HG02840 (cell line): Measurements from ENCODE around the gene FAM83G.
"Not testable (repeated sequence)": the region's sequence is repeated elsewhere in the genome, so short reads cannot be mapped to it uniquely, and the experiment has no call there.

ENCODE experiments used
- ATAC-seq: cut with Tn5 transposase; IDR thresholded peaks from one replicate; pipeline ENCODE4 v1.9.1; 2021; ENCODE audit warnings: mild to moderate bottlenecking, moderate library complexity, moderate number of reproducible peaks; ENCODE audit not compliant: unreplicated experiment, low FRiP score

The FAM83G gene, protein sequence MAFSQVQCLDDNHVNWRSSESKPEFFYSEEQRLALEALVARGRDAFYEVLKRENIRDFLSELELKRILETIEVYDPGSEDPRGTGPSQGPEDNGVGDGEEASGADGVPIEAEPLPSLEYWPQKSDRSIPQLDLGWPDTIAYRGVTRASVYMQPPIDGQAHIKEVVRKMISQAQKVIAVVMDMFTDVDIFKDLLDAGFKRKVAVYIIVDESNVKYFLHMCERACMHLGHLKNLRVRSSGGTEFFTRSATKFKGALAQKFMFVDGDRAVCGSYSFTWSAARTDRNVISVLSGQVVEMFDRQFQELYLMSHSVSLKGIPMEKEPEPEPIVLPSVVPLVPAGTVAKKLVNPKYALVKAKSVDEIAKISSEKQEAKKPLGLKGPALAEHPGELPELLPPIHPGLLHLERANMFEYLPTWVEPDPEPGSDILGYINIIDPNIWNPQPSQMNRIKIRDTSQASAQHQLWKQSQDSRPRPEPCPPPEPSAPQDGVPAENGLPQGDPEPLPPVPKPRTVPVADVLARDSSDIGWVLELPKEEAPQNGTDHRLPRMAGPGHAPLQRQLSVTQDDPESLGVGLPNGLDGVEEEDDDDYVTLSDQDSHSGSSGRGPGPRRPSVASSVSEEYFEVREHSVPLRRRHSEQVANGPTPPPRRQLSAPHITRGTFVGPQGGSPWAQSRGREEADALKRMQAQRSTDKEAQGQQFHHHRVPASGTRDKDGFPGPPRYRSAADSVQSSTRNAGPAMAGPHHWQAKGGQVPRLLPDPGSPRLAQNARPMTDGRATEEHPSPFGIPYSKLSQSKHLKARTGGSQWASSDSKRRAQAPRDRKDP

DNA sequence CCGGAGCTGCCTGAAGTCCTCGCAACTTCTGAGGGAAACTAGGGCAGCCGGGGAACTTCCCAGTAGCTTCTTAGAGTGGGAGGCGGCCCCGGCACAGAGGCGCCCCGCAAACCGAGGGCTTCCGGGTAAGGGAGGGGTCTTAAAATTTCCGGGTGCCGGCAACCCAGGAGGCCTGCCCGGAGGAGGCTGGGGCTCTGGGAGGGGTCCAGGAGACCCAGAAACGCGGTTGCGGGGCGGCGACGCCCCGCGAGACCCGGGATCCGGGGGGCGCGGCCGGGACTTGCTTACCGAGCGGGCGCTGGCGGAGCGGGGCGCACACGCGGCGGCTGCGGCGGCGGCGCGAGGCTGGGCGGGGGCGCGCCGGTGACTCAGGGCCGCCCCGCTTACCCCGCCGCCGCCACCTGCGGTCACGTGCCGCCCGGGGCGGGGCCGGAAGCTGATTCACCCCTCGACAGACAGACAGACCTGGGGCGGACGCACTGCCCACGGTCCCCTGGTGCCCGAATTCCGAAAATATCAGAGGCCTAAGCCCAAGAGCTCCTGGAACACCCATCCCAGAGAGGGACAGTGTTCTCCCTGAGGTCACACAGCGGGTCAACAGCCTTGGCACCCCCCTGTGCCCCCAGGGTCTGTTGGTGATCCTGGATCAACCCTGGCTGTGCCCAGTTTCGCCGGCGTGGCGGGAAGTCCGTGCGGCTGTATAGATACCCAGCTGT lies at the start of gene FAM83G:
TSS of gene FAM83G (minus strand) at position 344 of the 716 bp plus-strand sequence. CDS start 723 bp downstream, outside the sequence.
- ATAC-seq = peak; percentile 78

DNA sequence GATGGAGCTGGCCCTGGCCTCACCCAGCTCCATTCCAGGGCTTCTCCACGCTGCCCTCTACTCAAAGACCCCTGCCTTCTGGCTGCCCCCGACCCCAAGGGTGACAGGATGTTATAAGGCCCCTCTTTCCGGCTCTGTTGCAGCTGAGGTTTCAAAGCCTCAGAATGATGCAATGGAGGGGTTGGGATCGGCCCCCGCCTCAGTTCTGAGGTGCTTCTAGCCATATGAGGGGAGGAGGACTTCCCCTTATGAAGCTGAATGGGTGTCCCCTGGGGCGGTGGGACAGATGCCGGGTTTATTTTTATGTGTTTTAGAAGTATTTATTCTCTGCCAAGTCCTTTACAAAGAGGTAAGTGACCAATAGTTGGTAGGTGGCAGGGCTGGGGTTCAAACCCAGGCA lies 44.3 kb upstream of the FAM83G start:
- not testable (repeated sequence) for ATAC-seq

DNA sequence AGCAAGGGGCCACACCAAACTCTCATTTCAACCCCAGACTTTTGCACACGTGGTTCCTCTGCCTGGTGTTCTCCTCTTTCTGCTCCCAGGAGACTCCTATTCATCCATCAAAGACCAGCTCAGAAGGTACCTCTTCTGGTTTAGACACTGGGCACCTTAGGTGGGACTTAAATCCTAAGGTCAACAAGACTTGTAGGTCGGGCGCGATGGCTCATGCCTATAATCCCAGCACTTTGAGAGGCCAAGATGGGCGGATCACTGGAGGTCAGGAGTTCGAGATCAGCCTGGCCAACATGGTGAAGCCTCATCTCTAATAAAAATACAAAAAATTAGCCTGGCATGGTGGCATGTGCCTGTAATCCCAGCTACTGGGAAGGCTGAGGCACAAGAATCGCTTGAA lies 42.9 kb upstream of the FAM83G start:
- ATAC-seq = not testable (repeated sequence)

DNA sequence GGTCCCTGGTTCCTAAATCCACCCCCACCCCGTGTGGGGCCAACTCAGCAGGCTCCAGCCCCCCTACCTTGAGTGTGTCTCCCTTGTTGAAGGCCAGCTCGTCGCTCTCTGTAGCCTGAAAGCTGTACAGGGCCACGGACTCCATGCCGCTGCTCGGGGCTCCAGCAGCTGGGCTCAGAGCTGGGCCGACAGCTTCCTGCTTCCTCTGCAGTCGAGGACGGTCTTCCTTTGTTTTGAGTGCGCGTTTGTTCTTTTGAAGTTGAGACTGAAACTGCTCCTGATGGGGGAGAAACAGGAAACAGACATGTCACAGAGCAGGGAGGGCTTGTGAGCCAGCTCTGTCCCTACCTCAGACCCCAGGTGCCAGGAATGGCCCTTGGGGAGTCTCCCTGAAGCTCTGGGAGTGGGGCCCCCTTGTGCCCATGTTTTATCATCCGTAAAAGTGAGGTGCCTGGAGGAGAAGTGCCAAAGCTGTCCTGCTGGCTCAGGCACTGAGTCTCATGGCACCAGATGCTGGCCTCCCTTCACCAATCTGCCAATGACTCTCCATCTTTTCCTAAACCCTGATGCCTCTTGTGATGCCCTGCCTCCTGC lies 42.3 kb upstream of the FAM83G start, which contains the start of gene GRAP:
TSS of gene GRAP (minus strand) at position 176 of the 594 bp plus-strand sequence. CDS start at position 145, 31 bp downstream.
- ATAC-seq = not testable (repeated sequence)

DNA sequence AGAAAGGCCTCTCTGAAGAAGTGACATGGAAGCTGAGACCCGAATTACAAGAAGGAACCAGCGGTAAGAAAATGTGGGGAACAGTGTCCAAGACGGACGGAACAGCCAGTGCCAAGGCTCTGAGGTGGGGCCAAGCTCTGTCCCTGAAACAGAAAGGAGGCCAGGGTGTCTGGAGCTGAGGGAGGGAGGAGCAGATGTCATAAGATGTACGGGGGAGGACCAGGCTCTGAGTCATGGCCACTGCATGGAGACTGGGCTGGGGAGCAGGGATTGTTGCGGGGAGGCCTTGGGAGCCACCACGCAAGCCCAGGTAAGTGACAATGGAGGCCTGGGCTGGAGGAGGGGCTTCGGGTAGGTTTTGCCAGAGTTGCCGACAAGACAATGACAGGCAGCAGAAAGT lies 40.1 kb upstream of the FAM83G start:
- ATAC-seq = not testable (repeated sequence)

DNA sequence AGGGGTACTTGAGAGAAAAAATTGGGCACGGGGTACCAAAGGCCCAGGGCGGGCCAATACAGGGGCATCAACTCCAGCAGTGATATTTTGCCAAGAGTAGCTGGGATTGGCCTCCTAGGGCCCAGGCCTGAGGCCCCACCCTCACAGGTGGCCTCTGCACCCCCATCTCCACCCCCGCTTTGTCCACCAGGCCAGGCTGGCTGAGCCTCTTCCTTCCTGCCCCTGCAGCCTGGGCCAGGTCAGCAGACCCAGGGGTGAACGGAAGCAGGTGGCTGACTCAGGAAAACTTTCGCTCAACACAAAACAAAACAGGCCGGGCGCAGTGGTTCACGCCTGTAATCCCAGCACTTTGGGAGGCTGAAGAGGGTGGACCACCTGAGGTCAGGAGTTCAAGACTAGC lies 38.5 kb upstream of the FAM83G start:
- not testable (repeated sequence) for ATAC-seq

DNA sequence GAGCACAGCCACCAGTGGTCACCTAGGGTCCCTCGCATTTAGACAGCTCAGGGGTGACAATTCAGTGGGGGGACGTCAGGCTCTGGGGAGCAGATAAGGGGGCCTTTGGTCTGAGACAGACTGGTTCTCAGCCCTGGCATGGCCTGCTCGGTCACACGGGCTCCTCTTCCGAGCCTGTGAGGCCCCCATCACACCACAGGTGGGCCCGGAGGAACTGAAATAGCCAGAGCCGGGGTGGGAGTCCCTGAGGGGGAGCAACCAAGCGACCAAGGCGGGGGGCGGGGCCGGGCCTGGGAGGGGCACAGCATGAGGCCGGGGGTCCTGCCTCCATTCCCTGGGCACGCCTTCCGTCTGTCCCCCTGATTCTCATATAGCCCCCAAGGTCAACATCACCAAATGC lies 37.8 kb upstream of the FAM83G start:
- not testable (repeated sequence) for ATAC-seq

DNA sequence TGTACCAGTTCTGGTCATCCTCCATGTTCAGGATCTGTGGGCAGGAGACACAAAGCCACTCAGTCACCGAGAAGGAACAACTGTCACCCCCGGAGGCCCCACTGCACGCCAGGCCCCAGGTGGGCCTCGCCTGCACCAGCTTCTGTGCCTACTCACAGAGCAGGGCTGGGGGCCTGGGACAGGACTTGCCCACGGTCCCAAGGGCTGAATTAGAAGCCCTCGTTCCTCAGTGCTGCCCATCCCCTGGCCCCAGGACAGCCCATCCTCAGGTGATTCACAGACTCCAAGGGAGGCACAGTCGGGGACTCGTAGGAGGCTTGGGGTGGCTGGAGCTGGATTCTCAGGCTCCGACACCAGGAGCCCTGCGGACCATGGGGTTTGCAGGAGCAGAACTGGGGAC lies 37.3 kb upstream of the FAM83G start:
- not testable (repeated sequence) for ATAC-seq

DNA sequence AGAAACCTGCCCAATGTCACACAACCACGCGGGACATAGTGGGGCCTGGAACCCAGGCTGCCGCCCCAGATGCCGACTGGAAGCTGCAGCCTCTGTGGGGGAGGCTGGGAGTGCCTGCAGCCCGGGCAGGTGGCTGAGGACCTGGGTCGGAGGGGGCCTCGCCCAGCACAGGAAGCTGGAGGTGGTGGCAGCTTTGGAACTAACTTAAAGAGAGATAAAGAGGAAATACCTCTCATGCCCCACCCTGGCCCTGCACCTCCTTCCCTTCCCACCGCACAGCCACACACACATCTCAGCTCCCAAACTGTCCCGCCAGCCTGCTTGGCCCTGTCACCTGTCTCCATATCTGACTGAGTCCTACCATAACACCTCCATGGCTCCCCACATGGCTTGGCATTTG lies 35.8 kb upstream of the FAM83G start:
- ATAC-seq = not testable (repeated sequence)

DNA sequence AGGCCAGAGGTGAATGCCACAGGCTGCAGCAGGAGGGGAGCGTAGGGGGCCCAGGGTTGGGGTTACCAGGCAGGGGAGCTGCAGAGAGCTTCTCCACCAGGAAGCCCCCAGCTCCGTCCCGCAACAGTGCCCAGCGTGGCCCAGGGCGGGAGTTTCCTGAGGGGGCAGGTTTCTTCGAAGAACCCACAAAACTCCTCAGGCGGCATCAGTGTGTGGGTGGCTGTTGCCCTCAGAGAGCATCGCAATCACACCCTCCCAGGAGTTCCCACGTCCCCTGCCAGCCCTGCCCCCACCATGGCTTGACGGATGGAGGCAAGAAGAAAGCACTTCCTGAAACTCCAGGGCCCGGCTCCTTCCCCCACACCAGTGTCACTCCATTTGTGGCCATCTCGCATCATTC lies 34.2 kb upstream of the FAM83G start:
- not testable (repeated sequence) for ATAC-seq

DNA sequence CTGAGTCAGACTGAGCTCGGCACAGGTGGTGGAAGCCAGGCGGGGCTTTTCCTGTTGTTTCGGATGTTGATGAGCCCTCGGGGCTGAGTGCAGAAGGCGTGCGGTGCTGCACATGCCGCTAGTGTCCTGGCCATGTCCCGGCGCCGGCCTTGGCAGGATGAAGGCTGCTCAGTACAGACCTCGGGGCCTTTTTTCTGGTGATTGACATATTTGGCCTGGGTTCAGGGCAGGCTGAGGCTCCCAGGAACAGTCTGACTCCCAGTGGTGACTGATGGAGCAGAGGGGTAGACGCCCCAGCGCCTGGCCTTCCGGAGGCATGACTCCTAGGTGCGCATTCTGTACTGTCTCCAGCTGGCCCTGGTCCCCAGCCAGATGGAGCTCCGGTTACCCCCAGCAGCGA lies 33.4 kb upstream of the FAM83G start:
- ATAC-seq = not testable (repeated sequence)

DNA sequence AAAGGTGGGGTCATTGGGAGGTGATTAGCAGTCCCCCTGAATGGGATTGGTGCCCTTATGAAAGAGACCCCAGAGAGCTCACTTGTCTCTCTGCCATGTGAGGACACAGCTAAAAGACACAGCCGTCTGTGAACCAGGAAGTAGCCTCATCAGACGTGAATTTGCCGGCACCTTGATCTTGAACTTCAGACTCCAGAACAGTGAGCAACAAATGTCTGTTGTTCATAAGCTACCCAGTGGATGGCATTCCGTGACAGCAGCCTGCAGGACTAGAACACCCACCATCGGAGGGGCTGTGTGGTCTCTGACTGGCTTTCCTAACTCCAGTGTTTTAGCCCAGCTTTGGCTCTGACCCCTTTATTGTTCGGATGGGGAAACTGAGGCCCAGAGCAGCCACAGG lies 33.0 kb upstream of the FAM83G start:
- not testable (repeated sequence) for ATAC-seq

DNA sequence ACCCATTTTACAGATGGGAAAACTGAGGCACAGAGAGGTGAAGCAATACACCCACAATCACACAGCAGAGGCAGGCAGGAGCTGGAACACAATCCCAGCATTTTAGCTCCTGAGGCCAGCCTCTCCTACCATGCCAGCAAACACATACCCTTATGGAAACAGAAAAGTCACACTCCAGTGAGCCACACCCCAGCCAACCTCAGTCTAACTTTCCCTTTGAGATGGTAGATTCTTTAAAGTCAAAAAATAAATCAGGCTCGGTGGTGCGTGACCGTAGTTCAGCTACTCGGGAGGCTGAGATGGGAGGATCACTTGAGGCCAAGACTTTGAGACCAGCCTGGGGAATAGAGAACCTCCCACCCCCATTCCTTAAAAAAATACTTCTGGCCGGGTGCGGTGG lies 31.6 kb upstream of the FAM83G start:
- ATAC-seq = not testable (repeated sequence)

DNA sequence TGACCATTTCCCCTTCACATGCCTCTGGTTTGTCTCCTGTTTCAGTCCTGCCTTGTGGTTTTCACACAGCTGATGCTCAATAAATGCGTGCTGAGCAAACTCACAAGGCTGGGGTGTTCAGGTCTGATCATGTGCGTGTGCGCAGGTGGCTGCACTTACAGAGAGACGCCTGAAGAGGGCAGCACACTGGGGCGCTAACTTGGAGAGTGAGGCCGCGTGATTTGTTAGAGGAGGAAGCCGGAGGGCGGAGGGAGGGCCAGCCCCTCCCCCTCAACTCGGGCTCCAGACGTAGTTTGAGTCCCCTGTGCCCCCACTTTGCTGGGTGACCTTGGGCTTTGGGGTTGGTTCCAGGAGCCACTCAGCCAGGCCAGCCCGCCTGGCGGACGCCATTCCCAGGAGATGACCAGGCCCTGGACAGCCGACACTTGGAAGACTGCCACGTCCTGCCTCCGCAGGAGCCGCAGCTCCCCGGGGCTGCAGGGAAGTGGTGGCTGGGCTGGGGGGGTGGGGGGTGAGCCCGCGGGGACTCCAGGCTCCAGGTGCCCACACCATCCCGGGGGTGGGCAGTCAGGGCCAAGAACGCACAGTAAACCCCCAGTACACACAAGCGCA lies 27.9 kb upstream of the FAM83G start:
- ATAC-seq = peak; percentile 50

DNA sequence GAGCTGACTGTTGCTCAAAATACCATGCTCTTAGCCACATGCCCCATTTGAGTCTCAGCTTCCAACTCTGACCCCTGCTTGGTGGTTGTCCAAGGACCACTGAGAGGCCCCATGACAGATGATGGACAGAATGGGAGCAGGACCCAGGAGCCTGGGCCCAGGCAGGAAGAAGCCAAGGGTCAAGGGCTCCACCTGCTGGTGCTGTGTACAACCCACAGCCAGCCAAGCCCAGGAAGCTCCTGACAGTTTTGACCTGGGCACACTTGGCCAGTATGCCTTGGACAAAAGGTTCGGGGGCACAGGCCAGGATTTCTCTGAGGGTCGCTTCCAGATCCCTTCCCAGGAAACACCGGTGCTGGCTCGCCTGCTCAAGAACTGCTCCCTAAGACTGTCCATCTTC lies 27.2 kb upstream of the FAM83G start:
- ATAC-seq = not testable (repeated sequence)

DNA sequence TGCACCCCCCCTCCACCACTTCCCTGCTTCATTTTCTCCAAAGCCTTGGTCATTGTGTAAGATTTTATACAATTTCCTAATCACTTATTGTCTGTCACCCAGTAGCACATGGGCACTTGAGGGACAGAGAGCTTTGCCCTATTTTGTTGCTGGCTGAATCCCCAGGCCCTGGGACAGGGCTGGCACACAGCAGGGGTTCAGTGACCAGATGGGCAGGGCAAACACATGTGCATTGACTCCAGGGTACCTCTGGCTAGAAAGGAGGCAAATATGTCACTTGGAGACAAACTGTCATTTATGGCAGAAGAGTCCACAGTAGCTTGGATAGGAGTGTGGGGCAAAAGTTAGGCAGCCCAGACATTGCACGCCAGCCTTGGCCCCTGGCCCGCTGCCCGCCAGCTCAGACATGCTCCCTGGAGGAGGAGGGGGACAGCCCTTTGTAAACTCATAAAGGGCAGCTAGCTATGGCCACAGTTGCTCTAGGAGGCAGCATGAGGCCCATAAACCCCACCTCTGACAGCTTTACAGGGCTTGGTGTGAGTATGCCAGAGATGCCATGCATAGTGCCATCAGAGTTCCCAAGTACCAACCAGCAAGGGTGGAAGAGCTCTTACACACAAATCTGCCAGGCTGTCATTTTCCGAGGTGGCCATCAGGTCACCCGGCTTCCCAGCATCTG lies 26.3 kb upstream of the FAM83G start:
- ATAC-seq = not testable (repeated sequence)

DNA sequence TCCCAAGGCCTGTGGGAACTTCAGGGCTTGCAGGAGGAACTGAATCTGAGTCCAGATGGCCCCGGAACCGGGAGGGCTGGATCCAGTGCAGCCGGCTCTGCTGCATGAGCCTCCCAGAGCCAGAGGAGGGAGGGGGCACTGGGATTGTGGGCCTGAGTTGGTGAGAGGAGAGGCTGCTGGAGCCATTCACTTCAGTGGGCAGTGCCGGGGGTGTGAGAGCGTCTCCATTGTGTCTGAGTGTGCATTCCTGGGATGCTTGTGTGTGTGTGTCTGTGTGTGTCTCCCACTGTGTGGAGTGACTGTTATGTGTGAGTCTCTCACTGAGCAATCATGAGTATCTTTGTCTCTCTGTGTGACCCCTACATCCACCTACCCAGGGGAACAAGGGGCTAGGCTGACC lies 25.2 kb upstream of the FAM83G start:
- ATAC-seq = not testable (repeated sequence)

DNA sequence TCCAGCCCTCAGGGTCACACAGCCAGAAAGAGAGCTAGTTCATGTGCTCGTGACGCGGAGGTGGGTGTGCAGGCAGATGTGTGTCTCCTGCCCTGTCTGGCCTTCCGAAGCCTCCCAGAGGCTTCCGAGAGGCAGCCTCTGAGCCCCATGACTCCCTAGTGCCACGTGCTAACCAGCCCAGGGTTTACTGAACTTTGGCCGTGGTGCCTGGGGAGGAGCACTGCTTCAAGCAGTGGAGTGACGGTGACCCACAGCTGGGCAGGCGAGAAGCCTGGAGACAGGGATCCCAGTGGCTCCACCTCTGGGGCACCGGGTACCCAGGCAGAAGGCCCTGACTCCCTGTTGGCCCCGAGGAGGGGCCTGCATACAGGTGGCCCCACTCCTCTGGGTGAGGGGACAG lies 24.1 kb upstream of the FAM83G start:
- not testable (repeated sequence) for ATAC-seq
